Measurements from ENCODE around the gene KRTAP9-8. TPM values are rescaled to one million over a fixed set of nuclear protein-coding genes. Genes with fewer than 3 reads are reported as not detected.
"Not testable (repeated sequence)": the region's sequence is repeated elsewhere in the genome, so short reads cannot be mapped to it uniquely, and the experiment has no call there.

KRTAP9-8 gene
- total and polyA plus RNA-seq, 5 experiments from 2014 or later, result not detected

DNA sequence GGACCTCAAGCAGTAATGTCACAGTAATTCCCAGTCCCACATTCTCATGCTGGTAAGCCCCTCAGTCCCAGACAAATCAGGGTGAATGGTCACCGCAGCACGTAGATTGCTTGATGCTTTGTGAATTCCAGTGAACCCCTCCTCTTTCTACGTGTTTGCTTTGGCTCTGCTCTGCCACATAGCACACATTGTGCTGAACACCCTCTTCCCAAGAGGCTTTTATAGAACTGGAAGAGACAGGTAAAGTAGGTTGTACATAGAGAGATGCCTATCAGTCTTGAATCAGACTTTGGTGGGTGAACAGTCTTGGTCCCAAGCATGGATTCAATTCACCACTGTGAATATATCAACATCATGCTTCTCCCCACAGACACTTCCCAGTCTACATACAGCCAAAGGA is 26.8 kb downstream of the KRTAP9-8 start:
- Mint-ChIP-seq H3K36me3 (no peaks in the 10 kb centered on the region), H3K4me1 (peaks cover 12 to 36% (median 20%) of the 10 kb centered on the region in 4 donors), H3K27me3 (peaks cover 0 to 17% (median 0%) of the 10 kb centered on the region in 5 donors), H3K9me3 (no peaks in the 10 kb centered on the region), H3K27ac (peak overlapping the region in 1 of 10 donors; percentile 37), H3K4me3 (no peak overlapping the region)
- POLR2A ChIA-PET, result no interaction called here
- ATAC-seq, result no peak
- no peak for DNase-seq

DNA sequence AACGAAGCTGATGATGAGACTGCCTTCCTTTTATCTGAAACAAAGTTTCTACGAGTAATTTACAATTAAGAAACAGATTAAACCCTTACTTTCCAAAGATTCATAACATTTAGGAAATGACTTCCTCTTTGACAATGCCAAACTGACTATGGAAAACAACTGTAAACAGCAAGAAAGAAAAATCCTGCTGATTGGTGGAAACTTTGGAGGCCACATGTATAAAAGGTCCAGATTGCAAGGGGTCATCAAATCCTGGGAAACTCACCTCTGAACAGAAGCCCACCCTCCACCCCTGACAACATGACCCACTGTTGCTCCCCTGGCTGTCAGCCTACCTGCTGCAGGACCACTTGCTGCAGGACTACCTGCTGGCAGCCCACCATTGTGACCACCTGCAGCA is 27.3 kb downstream of the KRTAP9-8 start, which contains the start of gene KRTAP9-6:
Gene KRTAP9-6, plus strand, starts transcription at position 301 of the 400 bp plus-strand sequence. Its CDS starts 0 bp downstream, at position 301.
- peaks cover 0 to 15% (median 0%) of the 10 kb centered on the region in 5 donors for H3K27me3 Mint-ChIP-seq
- H3K4me3 Mint-ChIP-seq, result no peak within 1 kb of the TSS
- POLR2A ChIA-PET, result no interaction called here
- no peak for DNase-seq
- H3K36me3 Mint-ChIP-seq, result no peaks in the 10 kb centered on the region
- H3K9me3 Mint-ChIP-seq, result no peaks in the 10 kb centered on the region
- H3K4me1 Mint-ChIP-seq, result peaks cover 12 to 33% (median 19%) of the 10 kb centered on the region in 4 donors
- no peak for ATAC-seq
- H3K27ac Mint-ChIP-seq, result peak within 1 kb of the TSS in 3 of 10 donors; percentile 6 to 37 (median 9)

DNA sequence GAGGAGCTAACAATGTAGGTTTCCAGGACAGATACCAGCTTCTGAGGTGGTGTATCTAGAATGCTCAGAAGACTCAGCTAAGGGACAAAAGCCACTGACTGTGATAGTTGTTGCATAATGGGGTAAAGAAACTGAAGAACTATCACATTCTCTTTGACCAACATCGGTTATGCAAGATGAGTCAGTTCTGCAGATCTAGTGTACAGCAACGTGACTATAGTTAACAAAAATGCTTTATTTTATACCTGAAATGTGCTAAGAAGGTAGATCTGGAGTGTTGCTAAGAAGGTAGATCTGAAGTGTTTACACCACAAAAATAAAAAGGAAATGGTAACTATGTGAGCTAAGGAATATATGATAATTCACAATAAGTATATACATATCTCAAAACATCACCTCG is 29.9 kb downstream of the KRTAP9-8 start:
- Mint-ChIP-seq H3K36me3 (no peaks in the 10 kb centered on the region), H3K4me3 (no peak overlapping the region), H3K9me3 (no peaks in the 10 kb centered on the region), H3K4me1 (peaks cover 4 to 15% (median 11%) of the 10 kb centered on the region in 4 donors), H3K27ac (no peak overlapping the region), H3K27me3 (peaks cover 0 to 8% (median 0%) of the 10 kb centered on the region in 5 donors)
- POLR2A ChIA-PET, result no interaction called here
- no peak for ATAC-seq
- DNase-seq, result no peak

DNA sequence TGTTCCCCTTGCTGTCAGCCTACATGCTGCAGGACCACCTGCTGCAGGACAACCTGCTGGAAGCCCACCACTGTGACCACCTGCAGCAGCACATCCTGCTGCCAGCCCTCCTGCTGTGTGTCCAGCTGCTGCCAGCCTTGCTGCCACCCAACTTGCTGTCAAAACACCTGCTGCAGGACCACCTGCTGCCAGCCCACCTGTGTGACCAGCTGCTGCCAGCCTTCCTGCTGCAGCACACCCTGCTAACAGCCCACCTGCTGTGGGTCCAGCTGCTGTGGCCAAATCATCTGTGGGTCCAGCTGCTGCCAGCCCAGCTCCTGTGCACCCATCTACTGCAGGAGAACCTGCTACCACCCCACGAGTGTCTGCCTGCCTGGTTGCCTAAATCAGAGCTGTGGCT is 33.5 kb downstream of the KRTAP9-8 start:
- H3K27me3 Mint-ChIP-seq, H3K36me3 Mint-ChIP-seq, H3K27ac Mint-ChIP-seq, H3K9me3 Mint-ChIP-seq, POLR2A ChIA-PET, DNase-seq, H3K4me3 Mint-ChIP-seq, ATAC-seq: not testable (repeated sequence)
- H3K4me1 Mint-ChIP-seq, result peaks cover 0 to 10% (median 5%) of the 10 kb centered on the region in 4 donors

DNA sequence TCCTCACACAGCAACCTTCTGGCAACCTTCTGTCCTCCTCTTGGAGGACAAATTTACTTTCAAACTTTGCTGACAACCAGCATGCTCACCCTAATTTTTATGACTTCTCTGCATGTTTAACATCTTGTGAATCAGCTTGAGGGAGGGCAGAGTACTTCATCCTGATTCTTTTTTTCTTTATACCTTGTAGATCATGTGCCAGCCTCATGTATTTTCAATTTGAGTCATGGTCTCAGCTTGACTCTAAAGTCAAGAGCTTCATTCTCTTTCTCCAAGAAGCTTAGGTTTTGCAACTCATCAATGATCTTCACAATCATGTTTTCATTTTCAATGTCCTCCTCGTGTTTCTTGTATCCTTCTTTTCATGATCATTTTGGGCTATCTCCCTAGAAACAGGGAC is 34.1 kb downstream of the KRTAP9-8 start:
- peaks cover 0 to 11% (median 5%) of the 10 kb centered on the region in 5 donors for H3K27me3 Mint-ChIP-seq
- peak overlapping the region in 3 of 10 donors; percentile 35 to 83 (median 40) for H3K27ac Mint-ChIP-seq
- ATAC-seq, result no peak
- H3K9me3 Mint-ChIP-seq, result no peaks in the 10 kb centered on the region
- POLR2A ChIA-PET, result no interaction called here
- peaks cover 0 to 10% (median 7%) of the 10 kb centered on the region in 4 donors for H3K4me1 Mint-ChIP-seq
- no peak for DNase-seq
- H3K36me3 Mint-ChIP-seq, result no peaks in the 10 kb centered on the region
- H3K4me3 Mint-ChIP-seq, result no peak overlapping the region

DNA sequence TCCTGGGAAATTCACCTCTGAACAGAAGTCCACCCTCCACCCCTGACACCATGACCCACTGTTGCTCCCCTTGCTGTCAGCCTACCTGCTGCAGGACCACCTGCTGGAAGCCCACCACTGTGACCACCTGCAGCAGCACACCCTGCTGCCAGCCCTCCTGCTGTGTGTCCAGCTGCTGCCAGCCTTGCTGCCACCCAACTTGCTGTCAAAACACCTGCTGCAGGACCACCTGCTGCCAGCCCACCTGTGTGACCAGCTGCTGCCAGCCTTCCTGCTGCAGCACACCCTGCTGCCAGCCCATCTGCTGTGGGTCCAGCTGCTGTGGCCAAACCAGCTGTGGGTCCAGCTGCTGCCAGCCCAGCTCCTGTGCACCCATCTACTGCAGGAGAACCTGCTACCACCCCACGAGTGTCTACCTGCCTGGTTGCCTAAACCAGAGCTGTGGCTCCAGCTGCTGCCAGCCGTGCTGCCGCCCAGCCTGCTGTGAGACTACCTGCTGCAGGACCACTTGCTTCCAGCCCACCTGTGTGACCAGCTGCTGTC is 37.9 kb downstream of the KRTAP9-8 start, which contains the start of gene KRTAP9-7:
Gene KRTAP9-7, plus strand, starts transcription at position 51 of the 543 bp plus-strand sequence. Its CDS starts 0 bp downstream, at position 51.
- H3K9me3 Mint-ChIP-seq, H3K4me1 Mint-ChIP-seq, H3K36me3 Mint-ChIP-seq, H3K4me3 Mint-ChIP-seq, ATAC-seq, DNase-seq, POLR2A ChIA-PET: not testable (repeated sequence)
- Mint-ChIP-seq H3K27ac (peak within 1 kb of the TSS in 3 of 10 donors; percentile 11 to 66 (median 63)), H3K27me3 (peaks cover 0 to 14% (median 3%) of the 10 kb centered on the region in 5 donors)

DNA sequence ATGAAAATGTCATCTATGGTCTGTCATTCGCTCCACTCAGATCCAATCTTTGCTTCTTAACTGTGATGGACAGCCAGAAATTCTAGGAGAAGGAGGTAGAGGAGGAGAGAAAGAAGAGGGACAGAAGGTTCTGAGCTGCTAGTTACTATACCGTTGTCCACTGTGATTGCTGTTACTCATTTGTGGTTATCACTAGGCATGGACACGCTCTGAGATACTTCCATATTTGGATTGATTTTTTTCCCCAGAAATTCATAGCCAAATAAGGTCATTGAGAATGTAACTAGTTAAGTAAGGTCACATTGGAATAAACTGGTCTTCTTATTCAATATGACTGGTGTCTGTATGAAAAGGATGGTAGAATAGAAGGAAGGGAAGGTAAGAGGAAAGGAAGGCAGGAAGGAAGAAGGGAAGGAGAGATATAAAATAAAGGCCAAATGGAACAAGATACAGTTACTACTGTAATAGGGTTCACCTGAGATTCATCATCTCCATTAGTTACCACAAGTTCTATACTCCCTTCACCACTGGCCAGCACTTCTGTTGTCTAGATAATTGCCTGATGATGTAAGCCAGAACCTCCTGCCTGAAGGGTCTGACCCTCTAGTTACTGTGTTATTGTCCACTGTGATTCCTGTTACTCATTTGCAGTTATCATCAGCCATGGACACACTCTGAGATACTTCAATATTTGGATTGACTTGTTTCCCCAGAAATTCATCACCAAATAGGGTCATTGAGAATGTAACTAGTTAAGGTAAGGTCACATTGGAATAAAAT is 40.6 kb downstream of the KRTAP9-8 start:
- POLR2A ChIA-PET, result no interaction called here
- no peak overlapping the region for H3K4me3 Mint-ChIP-seq
- H3K27ac Mint-ChIP-seq, result peak overlapping the region in 3 of 10 donors; percentile 8 to 54 (median 27)
- H3K9me3 Mint-ChIP-seq, result no peaks in the 10 kb centered on the region
- H3K36me3 Mint-ChIP-seq, result no peaks in the 10 kb centered on the region
- DNase-seq (no peak), ATAC-seq (no peak)
- peaks cover under 1 to 10% (median 3%) of the 10 kb centered on the region in 4 donors for H3K4me1 Mint-ChIP-seq
- peaks cover 0 to 14% (median 3%) of the 10 kb centered on the region in 5 donors for H3K27me3 Mint-ChIP-seq

DNA sequence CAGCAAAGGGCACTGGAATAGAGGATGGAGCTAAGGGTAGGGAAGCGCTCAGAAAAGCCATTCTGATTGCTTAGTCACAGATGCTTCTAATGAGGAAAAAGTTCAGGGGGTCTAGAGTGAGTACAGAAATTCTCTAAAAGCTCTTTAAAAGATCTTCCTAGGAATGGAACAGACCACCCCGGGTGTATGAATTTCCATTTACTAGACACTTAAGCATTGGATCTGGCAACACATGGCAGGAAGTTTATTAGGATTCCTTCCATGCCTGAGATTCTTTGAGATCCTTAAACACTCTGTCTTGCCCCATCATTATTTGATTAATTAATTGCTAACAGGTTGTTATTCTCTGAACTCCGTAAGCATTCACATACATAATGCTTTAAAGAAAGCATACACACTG is 46.2 kb downstream of the KRTAP9-8 start:
- no peaks in the 10 kb centered on the region for H3K9me3 Mint-ChIP-seq
- no peak for ATAC-seq
- no peak for DNase-seq
- peak overlapping the region in 1 of 10 donors; percentile 28 for H3K4me3 Mint-ChIP-seq
- no peaks in the 10 kb centered on the region for H3K36me3 Mint-ChIP-seq
- H3K27ac Mint-ChIP-seq, result peak overlapping the region in 2 of 10 donors; percentile 11 to 17
- H3K4me1 Mint-ChIP-seq, result peaks cover 10 to 19% (median 15%) of the 10 kb centered on the region in 4 donors
- H3K27me3 Mint-ChIP-seq, result peaks cover 0 to 1% (median 0%) of the 10 kb centered on the region in 5 donors
- POLR2A ChIA-PET, result no interaction called here

DNA sequence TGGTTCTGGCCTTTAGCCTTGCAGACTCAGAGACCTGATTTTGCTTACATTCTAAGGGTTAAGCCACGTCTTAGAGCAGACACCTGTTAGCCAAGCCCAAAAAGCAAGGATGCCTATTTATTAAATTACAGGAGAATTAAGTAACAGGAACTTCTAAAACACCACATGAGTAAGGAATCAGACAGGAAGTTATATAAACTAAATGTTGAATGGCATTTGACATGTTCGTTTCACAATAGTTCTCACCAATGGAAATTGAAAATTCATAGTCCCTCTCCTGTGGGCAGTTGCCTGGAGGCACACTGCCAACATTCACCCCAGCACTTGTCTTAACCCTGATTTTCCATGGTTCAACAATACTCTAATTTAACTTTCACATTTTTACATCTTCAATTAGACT is 46.7 kb downstream of the KRTAP9-8 start:
- Mint-ChIP-seq H3K27me3 (no peaks in the 10 kb centered on the region), H3K9me3 (no peaks in the 10 kb centered on the region), H3K4me3 (peak overlapping the region in 3 of 10 donors; percentile 12 to 35 (median 19)), H3K4me1 (peaks cover 10 to 19% (median 15%) of the 10 kb centered on the region in 4 donors), H3K36me3 (no peaks in the 10 kb centered on the region), H3K27ac (peak overlapping the region in 2 of 10 donors; percentile 37 to 68)
- ATAC-seq (peak; percentile 37 to 39), DNase-seq (no peak)
- POLR2A ChIA-PET, result no interaction called here

DNA sequence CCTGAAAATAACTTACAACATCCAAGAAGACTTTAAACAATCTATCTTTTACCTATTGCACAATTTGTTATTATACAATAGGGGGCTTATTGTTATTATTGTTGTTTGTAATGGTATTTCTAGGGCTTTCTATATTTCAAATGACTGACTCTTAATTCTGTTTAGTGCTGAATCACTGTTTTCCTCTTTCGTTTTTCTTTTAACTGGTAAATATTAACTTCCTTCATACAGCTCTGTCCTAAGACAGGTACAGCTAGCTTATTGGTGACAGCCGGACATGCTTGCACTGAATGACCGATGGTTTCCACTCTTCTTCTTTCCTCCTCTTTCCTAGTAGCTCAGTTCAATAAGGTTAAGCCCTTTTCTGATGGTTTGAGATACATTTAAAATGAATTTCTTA is 49.3 kb downstream of the KRTAP9-8 start:
- no peak overlapping the region for H3K4me3 Mint-ChIP-seq
- H3K9me3 Mint-ChIP-seq, result no peaks in the 10 kb centered on the region
- no peaks in the 10 kb centered on the region for H3K36me3 Mint-ChIP-seq
- no peaks in the 10 kb centered on the region for H3K27me3 Mint-ChIP-seq
- ATAC-seq, result no peak
- DNase-seq, result no peak
- no peak overlapping the region for H3K27ac Mint-ChIP-seq
- H3K4me1 Mint-ChIP-seq, result peaks cover 13 to 19% (median 16%) of the 10 kb centered on the region in 4 donors
- POLR2A ChIA-PET, result no interaction called here

Other genes starting within 250 kb of the KRTAP9-8 start
Only the 30 nearest of the 41 such genes appear.
- gene KRTAP2-2, start 182.8 kb upstream of the KRTAP9-8 start, total RNA-seq, result not detected
- not detected for gene KRTAP2-2, start 182.8 kb upstream of the KRTAP9-8 start, polyA plus RNA-seq
- not detected for gene KRTAP2-3, start 177.9 kb upstream of the KRTAP9-8 start, total RNA-seq
- gene KRTAP2-3, start 177.9 kb upstream of the KRTAP9-8 start, polyA plus RNA-seq, result not detected
- gene KRTAP2-4, start 172.1 kb upstream of the KRTAP9-8 start, total RNA-seq, result not detected
- gene KRTAP2-4, start 172.1 kb upstream of the KRTAP9-8 start, polyA plus RNA-seq, result not detected
- gene KRTAP4-7, start 153.8 kb upstream of the KRTAP9-8 start, total RNA-seq, result not detected
- not detected for gene KRTAP4-7, start 153.8 kb upstream of the KRTAP9-8 start, polyA plus RNA-seq
- not detected for gene KRTAP4-8, start 139.9 kb upstream of the KRTAP9-8 start, total RNA-seq
- not detected for gene KRTAP4-8, start 139.9 kb upstream of the KRTAP9-8 start, polyA plus RNA-seq
- not detected for gene KRTAP4-16, start 135.8 kb upstream of the KRTAP9-8 start, total RNA-seq
- gene KRTAP4-16, start 135.8 kb upstream of the KRTAP9-8 start, polyA plus RNA-seq, result not detected
- not detected for gene KRTAP4-9, start 132.6 kb upstream of the KRTAP9-8 start, total RNA-seq
- not detected for gene KRTAP4-9, start 132.6 kb upstream of the KRTAP9-8 start, polyA plus RNA-seq
- not detected for gene KRTAP4-11, start 119.6 kb upstream of the KRTAP9-8 start, total RNA-seq
- gene KRTAP4-11, start 119.6 kb upstream of the KRTAP9-8 start, polyA plus RNA-seq, result not detected
- gene KRTAP4-12, start 113.8 kb upstream of the KRTAP9-8 start, total RNA-seq, result not detected
- under 1 TPM in 1 of 3 donors, not detected in 2; 0.15 TPM for gene KRTAP4-12, start 113.8 kb upstream of the KRTAP9-8 start, polyA plus RNA-seq
- not detected for gene KRTAP4-6, start 97.5 kb upstream of the KRTAP9-8 start, total RNA-seq
- not detected for gene KRTAP4-6, start 97.5 kb upstream of the KRTAP9-8 start, polyA plus RNA-seq
- not detected for gene KRTAP4-5, start 88.2 kb upstream of the KRTAP9-8 start, total RNA-seq
- not detected for gene KRTAP4-5, start 88.2 kb upstream of the KRTAP9-8 start, polyA plus RNA-seq
- gene KRTAP4-4, start 77.3 kb upstream of the KRTAP9-8 start, total RNA-seq, result not detected
- not detected for gene KRTAP4-4, start 77.3 kb upstream of the KRTAP9-8 start, polyA plus RNA-seq
- gene KRTAP4-3, start 69.8 kb upstream of the KRTAP9-8 start, total RNA-seq, result not detected
- gene KRTAP4-3, start 69.8 kb upstream of the KRTAP9-8 start, polyA plus RNA-seq, result not detected
- gene KRTAP4-2, start 59.8 kb upstream of the KRTAP9-8 start, total RNA-seq, result not detected
- gene KRTAP4-2, start 59.8 kb upstream of the KRTAP9-8 start, polyA plus RNA-seq, result not detected
- not detected for gene KRTAP4-1, start 53.1 kb upstream of the KRTAP9-8 start, total RNA-seq
- not detected for gene KRTAP4-1, start 53.1 kb upstream of the KRTAP9-8 start, polyA plus RNA-seq
- gene KRTAP9-1, start 48.1 kb upstream of the KRTAP9-8 start, total RNA-seq, result not detected
- not detected for gene KRTAP9-1, start 48.1 kb upstream of the KRTAP9-8 start, polyA plus RNA-seq
- gene KRTAP9-2, start 11.4 kb upstream of the KRTAP9-8 start, total RNA-seq, result not detected
- not detected for gene KRTAP9-2, start 11.4 kb upstream of the KRTAP9-8 start, polyA plus RNA-seq
- gene KRTAP9-3, start 5.5 kb upstream of the KRTAP9-8 start, total RNA-seq, result not detected
- not detected for gene KRTAP9-3, start 5.5 kb upstream of the KRTAP9-8 start, polyA plus RNA-seq
- gene KRTAP9-4, start 11.7 kb downstream of the KRTAP9-8 start, total RNA-seq, result not detected
- gene KRTAP9-4, start 11.7 kb downstream of the KRTAP9-8 start, polyA plus RNA-seq, result not detected
- not detected for gene KRTAP9-9, start 17.4 kb downstream of the KRTAP9-8 start, total RNA-seq
- gene KRTAP9-9, start 17.4 kb downstream of the KRTAP9-8 start, polyA plus RNA-seq, result not detected
- not detected for gene KRTAP9-6, start 27.4 kb downstream of the KRTAP9-8 start, total RNA-seq
- gene KRTAP9-6, start 27.4 kb downstream of the KRTAP9-8 start, polyA plus RNA-seq, result not detected
- not detected for gene KRTAP9-7, start 37.7 kb downstream of the KRTAP9-8 start, total RNA-seq
- not detected for gene KRTAP9-7, start 37.7 kb downstream of the KRTAP9-8 start, polyA plus RNA-seq
- gene KRTAP29-1, start 64.9 kb downstream of the KRTAP9-8 start, total RNA-seq, result not detected
- 1 to 10 TPM in 1 of 3 donors, not detected in 2; 1.1 TPM for gene KRTAP29-1, start 64.9 kb downstream of the KRTAP9-8 start, polyA plus RNA-seq
- under 1 TPM in 1 of 2 experiments, not detected in 1; 0.23 TPM for gene KRTAP16-1, start 71.3 kb downstream of the KRTAP9-8 start, total RNA-seq
- under 1 TPM in 1 of 3 donors, not detected in 2; 0.12 TPM for gene KRTAP16-1, start 71.3 kb downstream of the KRTAP9-8 start, polyA plus RNA-seq
- not detected for gene KRTAP17-1, start 77.7 kb downstream of the KRTAP9-8 start, total RNA-seq
- not detected for gene KRTAP17-1, start 77.7 kb downstream of the KRTAP9-8 start, polyA plus RNA-seq
- gene KRT33A, start 112.8 kb downstream of the KRTAP9-8 start, total RNA-seq, result not detected
- gene KRT33A, start 112.8 kb downstream of the KRTAP9-8 start, polyA plus RNA-seq, result not detected
- not detected for gene KRT33B, start 131.8 kb downstream of the KRTAP9-8 start, total RNA-seq
- not detected for gene KRT33B, start 131.8 kb downstream of the KRTAP9-8 start, polyA plus RNA-seq
- not detected for gene KRT34, start 144.3 kb downstream of the KRTAP9-8 start, total RNA-seq
- gene KRT34, start 144.3 kb downstream of the KRTAP9-8 start, polyA plus RNA-seq, result not detected
- gene KRT31, start 159.6 kb downstream of the KRTAP9-8 start, total RNA-seq, result not detected
- gene KRT31, start 159.6 kb downstream of the KRTAP9-8 start, polyA plus RNA-seq, result not detected
- gene KRT37, start 186.6 kb downstream of the KRTAP9-8 start, total RNA-seq, result not detected
- gene KRT37, start 186.6 kb downstream of the KRTAP9-8 start, polyA plus RNA-seq, result not detected

Measured in naive thymus-derived CD8-positive, alpha-beta T cell (primary cell).